NOMO-1 (cell line): Measurements from ENCODE around the gene TNFRSF21.
"Not testable (repeated sequence)": the region's sequence is repeated elsewhere in the genome, so short reads cannot be mapped to it uniquely, and the experiment has no call there.

Source experiments
- DNase-seq, 2 experiments: peaks; one replicate each; lab custom pipeline; 2025; ENCODE audit not compliant: unreplicated experiment in 2 of 2; lab: John Stamatoyannopoulos, UW

Gene TNFRSF21

DNA sequence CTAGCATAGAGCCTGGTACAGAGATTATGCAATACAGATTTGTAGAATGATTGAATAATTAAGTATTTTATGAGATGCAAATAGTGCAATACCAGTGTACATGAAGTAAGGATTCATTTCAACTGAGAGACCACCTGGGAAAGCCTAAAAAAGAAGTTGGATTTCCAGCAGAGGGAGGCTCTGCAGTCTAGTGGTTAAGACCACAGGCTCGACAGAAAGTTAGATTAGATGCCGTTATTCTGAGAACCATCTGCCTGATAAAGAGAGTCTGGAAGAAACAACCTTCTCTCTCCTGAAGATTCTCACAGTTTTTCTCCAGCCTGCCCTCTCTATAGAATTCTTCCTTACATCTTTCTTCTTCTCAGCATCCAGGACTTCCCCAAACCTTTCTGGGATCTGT is 13.6 kb upstream of the TNFRSF21 start:
- DNase-seq: no peak

DNA sequence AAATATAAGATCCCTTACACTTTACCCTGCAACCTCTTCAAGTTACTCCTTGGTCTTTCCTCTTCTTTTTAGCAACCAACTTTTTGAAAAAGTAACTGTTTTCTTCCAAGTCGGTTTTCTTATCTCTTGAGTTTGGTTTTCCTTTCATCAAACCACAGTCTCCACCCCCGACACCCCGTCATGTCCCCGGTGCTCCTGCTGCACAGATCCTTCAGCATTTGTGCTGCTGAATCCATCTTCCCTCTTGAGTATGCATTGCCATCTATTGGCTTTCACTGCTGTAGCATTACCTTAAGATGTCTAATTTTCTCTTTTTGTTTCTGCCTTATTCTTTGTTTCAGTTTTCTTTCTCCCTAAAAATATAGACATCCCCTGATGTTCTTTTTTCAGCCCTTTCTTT is 11.9 kb upstream of the TNFRSF21 start:
- DNase-seq: no peak

DNA sequence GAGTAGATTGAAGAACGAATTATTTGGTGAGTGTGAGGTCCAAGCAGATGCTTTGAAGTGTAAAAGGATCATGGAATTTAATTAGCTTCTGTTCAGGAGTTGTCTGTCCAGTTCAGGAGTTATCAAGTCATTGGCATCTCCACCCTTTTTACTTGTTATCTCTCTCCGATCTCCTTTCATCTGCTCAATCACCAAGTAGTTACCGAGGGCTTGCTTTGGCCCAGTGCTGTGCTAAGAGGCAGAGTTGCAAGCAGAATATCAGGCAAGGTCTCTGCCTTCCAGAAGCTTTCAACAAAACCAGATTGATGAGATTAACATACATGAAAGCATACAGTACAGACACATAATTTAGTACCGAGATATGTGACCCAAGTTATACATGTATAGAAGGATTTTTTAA is 10.2 kb upstream of the TNFRSF21 start:
- DNase-seq: no peak

DNA sequence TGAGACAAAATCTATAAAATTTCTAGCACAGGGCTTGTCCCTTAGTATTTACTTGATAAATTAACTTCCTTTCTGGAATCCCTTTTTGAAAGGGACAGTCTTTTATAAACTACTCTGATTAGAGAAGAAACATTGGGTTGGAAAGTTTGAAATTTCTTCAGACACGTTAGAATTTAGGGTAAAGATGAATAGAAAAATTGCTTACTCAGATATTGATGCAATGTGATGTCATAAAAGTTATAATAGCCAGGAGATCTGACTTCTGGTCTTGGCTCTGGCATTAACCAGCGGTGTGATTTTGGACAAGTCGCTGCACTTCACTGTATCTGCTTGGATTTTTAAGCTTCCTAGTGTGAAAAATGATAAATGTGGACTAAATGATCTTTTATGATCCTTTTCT is 9.7 kb upstream of the TNFRSF21 start:
- no peak for DNase-seq

DNA sequence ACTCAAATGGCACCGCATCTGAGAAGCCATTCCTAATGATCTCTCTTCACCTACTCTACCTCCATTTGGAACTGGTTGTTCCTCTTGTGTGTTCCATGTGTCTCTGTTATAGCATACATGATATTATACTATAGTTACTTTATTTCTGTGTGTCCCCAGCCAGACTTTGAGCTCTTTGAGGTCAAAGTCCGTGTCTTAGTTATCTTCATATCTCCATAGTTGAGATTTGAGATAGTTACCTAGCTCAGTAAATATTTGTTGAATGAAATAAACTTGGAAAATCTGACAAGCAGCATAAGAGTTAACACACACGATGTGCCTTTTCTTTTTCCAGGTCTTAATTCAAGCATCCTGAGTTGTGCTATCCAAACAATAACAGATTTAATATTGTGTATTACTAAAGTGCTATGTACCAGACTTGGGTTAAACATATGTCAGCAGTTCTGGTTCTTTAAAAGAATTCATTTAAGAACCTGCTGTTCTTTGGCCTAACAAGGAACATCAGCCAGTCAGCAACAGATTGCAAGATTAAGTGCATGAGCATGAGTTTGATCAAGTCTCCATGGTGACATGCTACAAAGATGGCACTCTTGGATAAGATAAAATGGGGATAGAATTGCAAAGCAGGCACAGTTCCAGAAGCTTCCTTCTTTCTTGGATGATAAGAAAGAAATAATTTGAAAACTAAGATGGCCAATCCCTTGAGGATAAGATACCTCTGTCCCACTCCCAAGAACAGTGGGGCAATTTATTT is 8.7 kb upstream of the TNFRSF21 start:
- DNase-seq: no peak

DNA sequence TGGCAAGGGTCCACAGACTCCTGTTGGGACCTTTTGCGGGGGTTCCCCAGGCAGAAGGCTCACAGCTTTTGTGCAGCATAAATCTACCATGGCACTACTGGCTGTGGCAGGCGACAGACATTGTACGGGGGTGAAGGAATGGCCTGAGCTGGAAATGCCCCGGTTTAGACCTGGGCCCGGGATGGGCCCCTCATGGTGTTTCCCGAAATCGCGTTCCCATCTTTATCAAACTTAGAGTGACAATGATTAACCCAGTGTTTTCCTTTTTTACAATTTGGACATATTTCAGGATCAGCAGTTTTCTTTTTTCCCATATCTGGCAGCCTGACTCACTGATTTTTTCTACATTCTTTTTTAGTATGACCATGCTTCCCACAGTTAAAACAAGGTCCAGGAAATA is 5.5 kb upstream of the TNFRSF21 start:
- DNase-seq: not testable (repeated sequence)

DNA sequence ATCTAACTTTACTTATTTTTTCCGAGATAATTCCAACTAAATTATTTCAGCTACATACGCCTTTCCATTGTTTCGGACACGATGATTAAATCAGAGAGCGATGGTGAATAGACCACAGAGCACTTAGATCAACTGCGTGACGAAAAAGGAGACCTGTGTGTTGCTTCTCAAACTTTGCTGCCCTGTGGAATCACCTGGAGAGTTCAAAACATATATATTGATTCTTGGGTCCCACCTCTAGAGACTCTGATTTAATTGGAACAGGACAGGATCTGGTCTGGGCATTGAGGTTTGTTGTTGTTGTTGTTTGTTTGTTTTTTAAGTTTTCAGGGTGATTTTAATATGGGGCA is 401 bp upstream of the TNFRSF21 start:
- DNase-seq: no peak

DNA sequence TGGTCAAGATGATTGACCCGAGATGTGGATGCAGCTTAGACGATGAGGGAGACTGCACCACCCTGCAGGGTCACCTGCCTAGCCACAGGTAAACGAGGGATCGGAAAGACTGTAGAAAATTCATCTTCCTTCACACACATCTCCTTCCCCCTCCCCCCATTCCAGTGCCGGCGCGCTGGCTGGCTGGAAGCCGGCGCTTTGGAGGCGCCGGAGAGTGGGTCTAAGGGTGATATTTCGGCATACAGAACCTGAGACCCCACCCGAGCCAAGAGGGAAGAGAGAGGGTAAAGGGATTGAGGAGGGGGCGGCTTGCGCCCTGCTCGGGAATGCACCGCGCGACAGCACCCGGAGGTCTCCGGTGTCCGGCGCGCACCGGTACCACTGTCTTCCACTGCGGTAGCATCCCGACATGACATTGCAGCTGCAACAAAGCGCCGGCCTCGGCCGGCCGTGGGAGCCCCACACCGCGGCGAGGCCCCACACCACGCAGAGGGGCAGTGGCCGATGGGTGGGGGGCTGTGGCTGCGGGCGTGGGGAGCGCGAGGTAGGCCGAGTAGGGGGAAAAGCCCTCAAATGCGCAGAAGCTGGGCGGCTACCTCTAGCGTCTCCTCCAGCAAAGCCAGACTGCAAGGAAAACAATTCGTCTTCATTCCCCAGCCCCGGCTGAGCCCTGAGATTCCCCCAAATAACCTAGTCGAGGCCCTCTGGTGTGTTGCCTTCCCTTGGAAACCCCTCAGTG is 984 bp downstream of the TNFRSF21 start:
- no peak for DNase-seq

DNA sequence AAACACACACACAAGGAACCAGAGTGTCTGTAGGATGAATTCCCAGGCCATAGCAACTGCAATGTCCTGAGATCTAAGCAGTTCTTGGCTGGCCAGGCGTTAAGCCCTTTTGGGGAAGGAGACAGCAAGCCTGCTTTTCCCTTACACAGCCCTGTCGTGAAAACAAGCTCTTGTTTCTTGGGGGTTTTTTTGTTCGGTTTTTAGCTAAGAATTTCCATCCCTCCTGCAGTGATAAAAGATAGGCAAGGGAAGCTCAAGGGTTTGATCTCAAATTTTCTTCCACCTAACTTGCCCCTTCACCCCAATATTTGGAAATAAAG is 1.5 kb downstream of the TNFRSF21 start:
- no peak for DNase-seq

DNA sequence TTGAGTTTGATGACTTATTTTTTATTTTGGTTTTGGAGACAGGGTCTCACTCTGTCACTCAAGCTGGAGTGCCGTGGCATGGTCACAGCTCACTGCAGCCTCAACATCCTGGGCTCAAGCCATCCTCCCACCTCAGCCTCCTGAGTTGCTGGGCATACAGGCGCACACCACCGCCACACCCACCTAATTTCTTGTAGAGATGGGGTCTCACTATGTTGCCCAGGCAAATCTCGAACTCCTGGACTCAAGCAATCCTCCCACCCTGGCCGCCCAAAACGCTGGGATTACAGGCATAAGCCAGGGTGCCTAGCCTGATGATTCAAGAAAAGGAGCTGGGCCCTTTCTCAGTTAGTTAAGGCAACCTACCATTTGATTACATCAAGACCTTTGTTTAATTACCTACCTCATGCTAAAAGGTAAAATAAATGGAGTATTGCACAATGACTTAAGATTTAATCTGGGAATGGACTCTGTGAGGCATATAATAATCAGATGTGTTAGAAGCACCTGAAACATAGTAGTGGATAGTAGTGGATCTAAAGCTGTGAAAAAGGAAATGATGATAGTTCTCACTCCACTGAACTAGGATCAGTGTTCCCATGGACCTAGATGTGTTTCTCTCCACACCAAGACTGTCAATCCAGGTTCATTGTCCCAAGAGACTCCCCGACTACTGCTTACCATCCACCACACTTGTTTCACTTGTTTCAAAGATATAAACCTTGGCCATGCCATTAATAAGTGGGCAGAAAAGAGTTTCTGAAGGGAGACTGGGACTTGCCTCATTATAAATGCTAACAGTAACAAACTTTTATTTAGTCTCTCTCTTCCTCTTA is 2.1 kb downstream of the TNFRSF21 start:
- DNase-seq: no peak

DNA sequence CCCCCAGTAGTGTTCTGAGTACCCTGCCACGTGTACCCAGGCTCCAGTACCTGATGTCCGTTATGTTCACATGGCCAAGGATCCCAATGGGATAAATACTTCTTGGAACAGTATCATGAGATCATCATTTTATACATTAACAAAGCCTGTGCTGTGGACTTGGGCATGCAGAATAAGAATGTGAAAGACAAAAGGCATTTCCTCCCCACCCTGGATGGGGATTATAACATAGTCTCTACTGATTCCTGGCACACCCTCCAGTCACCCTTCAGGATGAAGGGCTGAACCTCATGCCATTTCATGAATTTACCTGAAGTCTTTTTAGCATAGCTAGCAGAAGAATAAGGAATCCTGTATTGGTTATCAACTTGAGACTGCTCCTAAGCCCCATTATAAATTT is 2.8 kb downstream of the TNFRSF21 start:
- no peak for DNase-seq

DNA sequence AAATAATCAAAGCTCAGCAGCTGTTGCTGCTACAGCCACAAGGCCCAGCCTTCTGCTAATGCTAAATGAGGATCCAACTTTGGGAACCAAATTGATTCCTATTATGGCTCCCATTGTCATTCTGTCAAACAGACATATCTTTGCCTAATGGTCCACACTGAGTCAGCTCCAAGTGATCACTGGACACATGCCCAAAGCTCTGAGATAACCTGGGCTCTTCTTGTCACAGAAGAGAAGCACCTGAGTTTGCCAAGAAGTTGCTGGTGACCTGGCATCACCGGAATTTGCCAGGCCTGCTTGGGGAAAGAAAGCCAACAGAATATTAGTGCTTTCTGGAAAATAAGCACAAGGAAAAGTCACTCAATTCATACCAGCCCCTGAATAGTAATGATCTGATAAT is 5.8 kb downstream of the TNFRSF21 start:
- no peak for DNase-seq

DNA sequence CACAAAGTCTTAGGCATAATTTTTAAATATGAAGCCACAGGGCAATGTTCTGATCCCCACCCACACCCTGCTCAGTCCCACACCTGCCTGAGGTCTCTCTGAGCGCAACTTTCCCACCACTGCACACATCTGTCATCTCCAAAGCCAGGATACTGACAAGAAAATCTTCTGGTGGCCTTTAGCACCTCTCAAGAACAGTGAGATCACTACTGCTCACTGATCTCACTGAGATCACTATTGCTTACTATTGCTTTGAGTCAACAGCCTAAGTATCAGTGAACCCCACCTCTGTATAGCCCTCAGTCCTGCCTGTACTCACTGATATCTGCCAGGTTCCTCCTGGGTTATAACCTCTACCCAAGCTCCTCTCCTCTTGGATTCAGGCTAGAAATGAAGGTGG is 6.4 kb downstream of the TNFRSF21 start:
- no peak for DNase-seq

DNA sequence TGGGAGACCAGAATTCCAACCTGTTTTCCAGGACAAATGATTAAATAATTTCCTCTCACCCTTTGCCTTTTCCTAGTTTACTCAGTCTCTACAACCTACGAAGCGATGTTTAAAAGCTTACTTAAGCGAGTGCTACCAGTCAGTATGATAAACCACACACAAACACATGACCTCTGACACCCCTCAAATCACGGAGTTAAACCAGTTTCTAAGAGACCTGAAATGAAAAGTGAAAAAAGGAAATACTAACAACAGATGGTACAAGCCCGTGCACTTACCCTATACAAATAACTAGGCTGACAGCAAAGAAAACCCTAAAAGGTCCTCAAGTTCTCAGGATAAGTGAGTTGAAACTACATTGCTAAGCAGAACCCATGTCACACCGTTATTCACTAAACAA is 7.7 kb downstream of the TNFRSF21 start:
- DNase-seq: no peak

DNA sequence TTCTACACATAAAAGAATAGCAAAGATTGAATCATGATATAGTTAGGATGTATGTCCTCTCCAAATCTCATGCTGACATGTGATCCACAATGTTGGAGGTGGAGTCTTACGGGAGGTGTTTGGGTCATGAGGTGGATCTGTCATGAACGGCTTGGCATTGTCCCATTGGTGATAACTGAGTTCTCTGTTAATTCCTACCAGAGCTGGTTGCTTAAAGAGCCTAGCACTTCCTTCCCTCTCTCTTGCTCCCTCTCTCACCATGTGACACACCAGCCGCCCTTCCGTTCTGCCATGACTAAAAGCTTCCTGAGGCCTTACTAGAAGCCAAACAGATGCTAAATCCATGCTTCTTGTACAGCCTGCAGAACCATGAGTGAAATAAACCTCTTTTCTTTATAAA is 8.3 kb downstream of the TNFRSF21 start:
- no peak for DNase-seq

DNA sequence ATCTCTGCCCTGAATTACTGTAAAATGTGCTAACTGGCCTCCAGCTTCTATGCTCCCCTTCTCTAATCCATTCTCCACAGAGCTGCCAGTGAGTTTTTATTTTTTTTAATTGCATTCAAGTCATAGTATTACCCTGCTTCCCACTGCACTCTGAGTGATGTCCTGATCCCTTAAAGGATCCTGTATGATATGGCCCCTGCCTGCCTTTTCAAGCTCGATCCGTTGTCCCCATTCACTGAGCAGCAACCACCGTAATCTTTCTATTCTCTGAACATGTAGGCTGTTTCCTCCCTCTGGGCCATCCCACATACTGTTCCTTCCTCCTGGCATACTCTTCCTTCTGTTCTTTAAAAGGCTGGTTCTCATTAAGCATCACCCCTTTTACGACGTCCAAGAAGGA is 9.3 kb downstream of the TNFRSF21 start:
- DNase-seq: no peak

DNA sequence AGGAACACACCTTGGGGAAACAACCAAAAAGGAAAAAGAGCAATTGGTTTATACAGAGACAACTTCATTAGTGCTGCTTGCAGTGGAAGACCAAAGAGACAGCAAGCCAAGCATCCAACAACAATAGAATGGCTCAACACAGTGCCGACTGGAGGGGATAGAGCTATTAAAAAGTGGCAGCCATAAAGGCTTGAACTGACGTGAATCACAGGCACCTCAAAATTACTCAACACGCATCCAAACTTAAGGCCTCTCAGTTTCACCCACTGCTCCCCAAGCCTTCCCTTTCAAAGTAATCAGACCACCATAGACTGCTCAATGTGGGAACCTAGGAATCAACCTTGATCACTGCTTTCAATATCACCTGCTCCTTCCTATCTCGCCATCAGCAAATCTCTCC is 9.7 kb downstream of the TNFRSF21 start:
- DNase-seq: no peak

DNA sequence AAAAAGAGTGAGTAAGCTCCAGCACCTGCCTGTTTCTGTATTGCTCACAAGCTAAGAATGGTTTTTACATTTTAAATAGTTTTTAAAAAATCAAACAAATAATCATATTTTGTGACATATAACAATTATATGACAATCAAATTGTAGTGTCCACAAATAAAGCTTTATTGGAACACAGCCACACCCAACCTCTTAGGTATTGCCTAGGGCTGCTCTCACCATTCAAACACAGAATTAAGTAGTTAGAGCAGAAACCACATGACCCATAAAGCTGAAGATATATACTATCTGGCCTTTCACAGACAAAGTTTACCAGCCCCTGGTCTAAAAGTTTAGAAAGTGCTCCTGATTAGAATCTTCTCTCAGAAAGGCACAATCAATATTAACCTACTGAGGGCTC is 11.2 kb downstream of the TNFRSF21 start:
- DNase-seq: no peak

DNA sequence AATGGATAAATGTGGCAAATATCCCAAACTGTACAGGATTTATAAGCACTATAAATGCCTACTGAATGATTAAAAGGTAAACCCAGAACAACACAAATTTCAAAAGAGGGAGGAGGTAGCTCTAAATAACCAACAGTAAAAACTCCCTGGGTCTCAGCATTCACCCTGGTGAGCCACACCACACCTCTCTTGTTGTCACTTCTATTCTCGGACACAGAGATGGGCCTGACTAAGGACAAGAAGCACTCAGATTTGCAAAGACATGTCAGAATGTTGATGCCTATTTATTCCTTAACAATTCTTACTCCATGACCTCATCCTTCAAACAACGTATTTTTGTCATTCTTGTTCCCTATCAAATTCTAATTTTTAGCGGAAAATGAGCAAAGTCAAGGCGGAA is 14.7 kb downstream of the TNFRSF21 start:
- DNase-seq: no peak

DNA sequence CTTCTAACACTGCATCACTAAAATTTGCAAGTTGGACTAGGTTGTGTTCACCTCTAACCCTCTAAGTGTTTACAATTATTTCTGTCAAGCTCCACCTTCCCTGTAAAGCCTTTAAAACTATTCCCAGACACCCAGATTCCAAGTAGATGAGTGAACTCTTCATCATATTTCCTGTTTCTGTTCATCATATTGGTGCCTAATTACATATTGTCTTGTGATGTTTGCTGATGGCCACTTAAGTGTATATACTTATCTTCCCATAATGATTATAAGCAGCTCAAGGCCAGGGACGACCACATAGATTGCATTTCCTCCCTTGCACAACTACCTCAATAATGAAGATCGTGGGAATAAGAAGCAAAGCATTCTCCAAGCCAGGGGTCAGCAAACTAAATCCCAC is 16.8 kb downstream of the TNFRSF21 start:
- no peak for DNase-seq

DNA sequence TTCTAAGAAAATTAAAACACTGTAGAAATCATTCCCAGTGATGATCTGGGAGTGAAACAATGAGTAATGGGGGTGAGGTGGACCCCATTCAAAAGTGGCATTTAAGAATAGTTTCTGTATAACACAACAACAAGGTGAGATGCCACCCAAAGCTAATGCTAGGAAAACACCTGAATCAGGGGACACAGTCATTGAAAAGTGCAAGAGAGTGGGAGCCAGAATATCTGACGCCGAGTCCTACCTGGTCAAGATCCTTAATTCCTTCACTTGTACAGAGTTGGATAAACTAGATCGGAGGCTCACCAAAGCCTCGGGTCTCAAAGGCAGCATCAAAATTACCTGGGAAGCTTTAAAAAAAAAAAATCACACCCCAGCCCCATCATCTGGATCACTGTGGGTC is 17.7 kb downstream of the TNFRSF21 start:
- no peak for DNase-seq
